GM19238 (cell line): ENCODE results near the gene ALK.
A peak's percentile ranks its signal among the peaks of the same experiment; 100 is the strongest.

Experiments used
- DNase-seq: peaks from one replicate; pipeline ENCODE4 v3.0.0; 2011; ENCODE audit warnings: low spot score; ENCODE audit not compliant: insufficient read length

ALK gene

GRCh38 chr2:29921560-29921915 is at the start of gene ALK:
Gene ALK (minus strand): TSS chr2:29921586. CDS start chr2:29920659, 927 bp downstream.
- DNase-seq: peak; percentile 26

GRCh38 chr2:29966266-29966665 is 44.9 kb upstream of the ALK start:
- no peak for DNase-seq

- no peak for DNase-seq
These were observed 42.7 kb upstream of the ALK start for GRCh38 chr2:29963972-29964570.

GRCh38 chr2:29962922-29963321 is 41.5 kb upstream of the ALK start:
- DNase-seq: no peak

- DNase-seq: no peak
These were observed 32.9 kb upstream of the ALK start for GRCh38 chr2:29954316-29954715.

- DNase-seq: no peak
These were observed 31.6 kb upstream of the ALK start for GRCh38 chr2:29952973-29953372.

- DNase-seq: no peak
These were observed 30.2 kb upstream of the ALK start for GRCh38 chr2:29951576-29951975.

GRCh38 chr2:29950481-29950880 is 29.1 kb upstream of the ALK start:
- DNase-seq: no peak

- no peak for DNase-seq
These were observed 27.7 kb upstream of the ALK start for GRCh38 chr2:29949042-29949441.

GRCh38 chr2:29946505-29946904 is 25.1 kb upstream of the ALK start:
- DNase-seq: no peak

GRCh38 chr2:29942711-29943110 is 21.3 kb upstream of the ALK start:
- DNase-seq: no peak

GRCh38 chr2:29940706-29941105 is 19.3 kb upstream of the ALK start:
- DNase-seq: no peak

- no peak for DNase-seq
These were observed 14.6 kb upstream of the ALK start for GRCh38 chr2:29936020-29936419.

- no peak for DNase-seq
These were observed 10.4 kb upstream of the ALK start for GRCh38 chr2:29931818-29932217.

- peak; percentile 52 for DNase-seq
These were observed 1.8 kb upstream of the ALK start for GRCh38 chr2:29923110-29923721.

GRCh38 chr2:29922605-29923004 is 1.2 kb upstream of the ALK start:
- DNase-seq: no peak

GRCh38 chr2:29920631-29921559 is 491 bp downstream of the ALK start:
- DNase-seq: no peak

GRCh38 chr2:29920130-29920577 is 1.2 kb downstream of the ALK start:
- peak; percentile 12 for DNase-seq

- no peak for DNase-seq
These were observed 2.4 kb downstream of the ALK start for GRCh38 chr2:29918941-29919340.

- no peak for DNase-seq
These were observed 3.6 kb downstream of the ALK start for GRCh38 chr2:29917781-29918180.

GRCh38 chr2:29916571-29916970 is 4.8 kb downstream of the ALK start:
- DNase-seq: no peak

- DNase-seq: no peak
These were observed 10.4 kb downstream of the ALK start for GRCh38 chr2:29910960-29911359.
